BJ (cell line): ENCODE measurements around the gene ZDHHC20. TPM values are rescaled to one million over a fixed set of nuclear protein-coding genes. Genes with fewer than 3 reads are reported as not detected.

Source experiments
- CTCF ChIA-PET: fragments of 350-600 bp; formaldehyde crosslinking; extraction: SDS; loops from one replicate; lab custom pipeline; 2021; ENCODE audit warnings: antibody characterized with exemption, inconsistent platforms; lab: Yijun Ruan, JAX
- POLR2A ChIA-PET: fragments of 300-600 bp; sonication (Branson Sonifier 250); formaldehyde crosslinking; extraction: SDS; loops from one replicate; lab custom pipeline; 2021; ENCODE audit warnings: antibody characterized with exemption; lab: Charles Lee
- DNase-seq: peaks from one replicate; pipeline ENCODE4 v3.0.0-alpha.2; 2011; ENCODE audit warnings: low read depth
- H3K27me3 ChIP-seq: 2 replicates; pipeline ENCODE4 v1.6.0; 2011; ENCODE audit warnings: low read length; ENCODE audit not compliant: control insufficient read depth, insufficient read depth
- H3K36me3 ChIP-seq: 2 replicates; pipeline ENCODE4 v1.5.1; 2011; ENCODE audit warnings: low read length; ENCODE audit not compliant: control insufficient read depth, insufficient read depth
- H3K4me3 ChIP-seq: 2 replicates; pipeline ENCODE4 v1.5.1; 2011; ENCODE audit warnings: low read depth, mild to moderate bottlenecking, control low read depth, low read length
- polyA minus RNA-seq: library from RNA; depleted of rRNA, polyadenylated mRNA; stranded (reverse); fragments of >200 nt; gene quantifications from 2 replicates; pipeline ENCODE4 v1.2.3, GENCODE V29; 2011; rRNA and poly(A)+ RNA removed
- polyA plus RNA-seq: library from polyadenylated mRNA; depleted of rRNA; stranded (reverse); fragments of >200 nt; gene quantifications from 2 replicates; pipeline ENCODE4 v1.2.3, GENCODE V29; 2011; rRNA removed
- TF ChIP-seq, protein P1 (sequence below): IDR thresholded peaks from 2 replicates; pipeline ENCODE4 v1.5.1; 2011; ENCODE audit warnings: low read depth, mild to moderate bottlenecking, control low read depth, inconsistent platforms, low read length, moderate library complexity; ENCODE audit not compliant: insufficient read depth

The ZDHHC20 gene, protein sequence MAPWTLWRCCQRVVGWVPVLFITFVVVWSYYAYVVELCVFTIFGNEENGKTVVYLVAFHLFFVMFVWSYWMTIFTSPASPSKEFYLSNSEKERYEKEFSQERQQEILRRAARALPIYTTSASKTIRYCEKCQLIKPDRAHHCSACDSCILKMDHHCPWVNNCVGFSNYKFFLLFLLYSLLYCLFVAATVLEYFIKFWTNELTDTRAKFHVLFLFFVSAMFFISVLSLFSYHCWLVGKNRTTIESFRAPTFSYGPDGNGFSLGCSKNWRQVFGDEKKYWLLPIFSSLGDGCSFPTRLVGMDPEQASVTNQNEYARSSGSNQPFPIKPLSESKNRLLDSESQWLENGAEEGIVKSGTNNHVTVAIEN
- 20.2 and 51.3 TPM in 2 replicates for polyA plus RNA-seq
- 15.3 and 19.7 TPM in 2 replicates for polyA minus RNA-seq

DNA sequence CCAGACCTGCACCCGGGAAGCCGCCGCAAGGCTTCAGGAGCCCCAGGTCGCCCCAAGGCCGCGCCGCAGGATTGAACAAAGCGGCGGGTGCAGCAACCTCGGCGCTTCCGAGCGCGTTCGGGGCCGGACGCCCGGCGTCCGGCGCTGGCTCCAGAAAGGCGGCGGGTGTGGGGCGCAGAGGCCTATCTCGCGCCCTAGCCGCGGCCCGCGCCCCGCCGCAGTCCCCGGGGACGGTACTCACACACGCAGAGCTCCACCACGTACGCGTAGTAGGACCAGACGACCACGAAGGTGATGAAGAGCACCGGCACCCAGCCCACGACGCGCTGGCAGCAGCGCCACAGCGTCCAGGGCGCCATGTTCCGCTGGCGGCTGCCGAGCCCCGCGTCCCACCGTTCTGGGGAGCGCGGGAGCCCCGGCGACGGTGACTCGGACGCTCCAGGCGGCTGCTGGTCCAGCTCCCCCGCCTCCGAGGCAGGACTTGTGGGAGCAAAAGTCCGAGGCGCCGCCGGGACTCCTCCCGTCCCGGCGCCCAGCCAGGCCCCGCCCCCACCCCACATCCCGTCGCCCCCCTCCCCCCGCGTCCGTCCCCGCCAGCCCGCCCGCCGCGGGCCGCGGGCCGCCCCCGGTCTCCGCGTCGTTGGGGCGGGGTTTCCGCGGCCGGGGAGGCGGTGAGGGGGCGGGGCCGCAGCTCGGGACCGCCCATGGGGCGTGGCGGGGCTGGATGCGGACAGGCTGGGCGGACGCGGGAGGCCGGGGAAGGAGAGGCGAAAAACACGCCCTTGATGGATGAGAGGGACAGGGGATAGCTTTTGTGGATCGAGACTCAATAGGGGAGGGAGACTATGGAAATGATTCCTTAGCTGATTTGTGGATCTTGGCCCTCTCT, at the start of gene ZDHHC20:
ZDHHC20 (minus strand) TSS at position 491 of the 889 bp plus-strand sequence; CDS start at position 359, 132 bp downstream.
- ChIA-PET POLR2A (no interaction called here), CTCF (interaction anchor here (0.6 to 3.4 kb wide), 5 partner anchors 12 to 161 kb away, joined by 3 to 17 read pairs (median 3); no protein-coding TSS in a partner anchor)
- no peak for DNase-seq
- Histone ChIP-seq H3K36me3 (no peaks in the 10 kb centered on the region), H3K4me3 (peak within 1 kb of the TSS; percentile 83), H3K27me3 (no peaks in the 10 kb centered on the region)
- TF ChIP-seq, protein P1, sequence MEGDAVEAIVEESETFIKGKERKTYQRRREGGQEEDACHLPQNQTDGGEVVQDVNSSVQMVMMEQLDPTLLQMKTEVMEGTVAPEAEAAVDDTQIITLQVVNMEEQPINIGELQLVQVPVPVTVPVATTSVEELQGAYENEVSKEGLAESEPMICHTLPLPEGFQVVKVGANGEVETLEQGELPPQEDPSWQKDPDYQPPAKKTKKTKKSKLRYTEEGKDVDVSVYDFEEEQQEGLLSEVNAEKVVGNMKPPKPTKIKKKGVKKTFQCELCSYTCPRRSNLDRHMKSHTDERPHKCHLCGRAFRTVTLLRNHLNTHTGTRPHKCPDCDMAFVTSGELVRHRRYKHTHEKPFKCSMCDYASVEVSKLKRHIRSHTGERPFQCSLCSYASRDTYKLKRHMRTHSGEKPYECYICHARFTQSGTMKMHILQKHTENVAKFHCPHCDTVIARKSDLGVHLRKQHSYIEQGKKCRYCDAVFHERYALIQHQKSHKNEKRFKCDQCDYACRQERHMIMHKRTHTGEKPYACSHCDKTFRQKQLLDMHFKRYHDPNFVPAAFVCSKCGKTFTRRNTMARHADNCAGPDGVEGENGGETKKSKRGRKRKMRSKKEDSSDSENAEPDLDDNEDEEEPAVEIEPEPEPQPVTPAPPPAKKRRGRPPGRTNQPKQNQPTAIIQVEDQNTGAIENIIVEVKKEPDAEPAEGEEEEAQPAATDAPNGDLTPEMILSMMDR = no peak

DNA sequence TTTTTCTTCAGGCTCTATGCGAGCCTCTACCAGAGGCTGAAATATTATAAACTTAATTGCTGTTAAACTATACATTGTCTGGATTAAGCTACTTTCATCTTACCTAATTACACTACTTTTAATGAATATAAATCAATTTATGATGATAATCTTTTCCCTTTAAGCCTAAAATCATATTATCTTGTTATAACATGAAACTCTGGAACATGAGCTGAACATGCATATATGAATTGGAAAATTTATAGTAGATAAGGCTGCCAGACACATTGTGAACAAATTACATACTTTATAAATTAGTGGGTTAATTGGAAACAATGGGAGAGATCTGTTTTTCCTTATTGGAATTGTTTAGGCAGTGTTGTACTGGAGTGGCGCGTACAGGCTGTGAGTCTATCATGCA, 45.3 kb upstream of the ZDHHC20 start:
- Histone ChIP-seq H3K4me3 (no peak overlapping the region), H3K36me3 (peaks cover under 1% of the 10 kb centered on the region; the same call in 1 of the 2 replicates), H3K27me3 (no peaks in the 10 kb centered on the region)
- POLR2A ChIA-PET = no interaction called here
- CTCF ChIA-PET = no interaction called here
- DNase-seq = no peak
- TF ChIP-seq, protein P1 = no peak

DNA sequence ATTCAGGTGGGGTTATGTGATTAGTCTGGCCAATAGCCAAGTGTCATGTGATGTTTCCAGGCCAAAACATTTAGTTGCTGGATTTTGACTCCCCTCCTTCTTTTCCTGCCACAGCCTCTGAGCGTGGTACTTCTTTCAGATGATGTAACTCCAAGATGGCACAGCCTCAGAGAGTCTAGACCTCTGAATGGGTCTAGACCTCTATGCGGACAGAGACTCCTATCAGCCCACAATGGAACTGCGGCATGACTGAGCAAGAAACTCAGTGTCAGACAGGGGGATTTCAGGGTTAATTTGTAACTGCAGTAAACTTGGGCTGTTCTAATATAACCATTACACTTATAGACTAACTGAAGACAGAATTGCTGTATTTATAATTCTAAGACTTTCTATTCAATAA, 42.6 kb upstream of the ZDHHC20 start:
- no peaks in the 10 kb centered on the region for H3K27me3 ChIP-seq
- no peak for DNase-seq
- TF ChIP-seq, protein P1 = no peak
- ChIA-PET POLR2A (no interaction called here), CTCF (interaction anchor here (1.0 kb wide), 1 partner anchor 13 kb away, joined by 4 read pairs; no protein-coding TSS in a partner anchor)
- H3K36me3 ChIP-seq = no peaks in the 10 kb centered on the region
- no peak overlapping the region for H3K4me3 ChIP-seq

DNA sequence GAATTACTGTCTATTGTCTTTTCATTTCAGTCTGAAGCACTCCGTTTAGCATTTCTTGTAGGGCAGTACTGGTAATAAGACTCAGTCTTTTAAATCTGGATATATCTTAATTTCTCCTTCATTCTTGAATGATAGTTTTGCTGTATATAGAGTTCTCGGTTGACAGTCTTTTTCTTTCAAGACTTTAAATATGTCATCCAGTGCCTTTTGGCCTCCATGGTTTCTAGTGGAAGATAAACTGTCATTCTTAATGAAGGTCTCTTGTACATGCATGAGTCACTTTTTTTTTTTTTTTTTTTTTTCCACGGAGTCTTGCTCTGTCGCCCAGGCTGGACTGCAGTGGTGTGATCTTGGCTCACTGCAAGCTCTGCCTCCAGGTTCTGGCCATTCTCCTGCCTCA, 27.2 kb upstream of the ZDHHC20 start:
- POLR2A ChIA-PET = no interaction called here

More for the DNA sequence above, 27.2 kb upstream of the ZDHHC20 start:
- DNase-seq = no peak
- TF ChIP-seq, protein P1 = no peak
- Histone ChIP-seq H3K36me3 (peaks cover 2% of the 10 kb centered on the region; the same call in 1 of the 2 replicates), H3K4me3 (no peak overlapping the region), H3K27me3 (no peaks in the 10 kb centered on the region)
- CTCF ChIA-PET = no interaction called here
